ENCODE measurements around the gene APBA2. TPM values are rescaled to one million over a fixed set of nuclear protein-coding genes. Genes with fewer than 3 reads are reported as not detected.
A peak's percentile ranks its signal among the peaks of the same experiment; 100 is the strongest.

The APBA2 gene
- total and polyA plus RNA-seq, 12 donors = 0.16 to 0.85 (median 0.46) TPM

- Histone ChIP-seq H3K4me3 (no peak overlapping the region), H3K36me3 (no peaks in the 10 kb centered on the region), H3K9me3 (no peaks in the 10 kb centered on the region), H3K27me3 (peaks cover 0 to 27% (median 17%) of the 10 kb centered on the region in 7 donors), H3K27ac (no peak overlapping the region), H3K4me1 (no peaks in the 10 kb centered on the region)
- peak in 3 of 8 donors; percentile 36 to 54 (median 44) for ATAC-seq
- peak; percentile 29 to 77 (median 62) for TF ChIP-seq CTCF (IDR thresholded peaks at IDR 0.05)
- no peak for DNase-seq
- 72% methylated on average over 15 of the region's 15 CpGs for WGBS, 2 donors
- intact Hi-C loops (cut with DNase I) = no loop called here
These were observed 205.1 kb downstream of the APBA2 start for GRCh38 chr15:29090617-29091466.

- H3K9me3 ChIP-seq = no peaks in the 10 kb centered on the region
- H3K27me3 ChIP-seq = peaks cover 0 to 27% (median 17%) of the 10 kb centered on the region in 7 donors
- H3K27ac ChIP-seq = no peak overlapping the region
- no peak overlapping the region for H3K4me3 ChIP-seq
- no peaks in the 10 kb centered on the region for H3K36me3 ChIP-seq
- no peaks in the 10 kb centered on the region for H3K4me1 ChIP-seq
- intact Hi-C loops (cut with DNase I) = no loop called here
- no peak for TF ChIP-seq CTCF (IDR thresholded peaks at IDR 0.05)
- 74 to 81% methylated on average over 8 of the region's 8 CpGs for WGBS, 2 donors
- DNase-seq = no peak
- ATAC-seq = no peak
These were observed 205.9 kb downstream of the APBA2 start for GRCh38 chr15:29091666-29092065.

- peaks cover 0 to 27% (median 17%) of the 10 kb centered on the region in 7 donors for H3K27me3 ChIP-seq
- no peak for TF ChIP-seq CTCF (IDR thresholded peaks at IDR 0.05)
These were observed 206.7 kb downstream of the APBA2 start for GRCh38 chr15:29092376-29093064.

GRCh38 chr15:29093065-29093435 lies 207.3 kb downstream of the APBA2 start:
- Histone ChIP-seq H3K27ac (no peak overlapping the region), H3K4me3 (no peak overlapping the region), H3K27me3 (peaks cover 0 to 24% (median 17%) of the 10 kb centered on the region in 7 donors), H3K4me1 (no peaks in the 10 kb centered on the region), H3K9me3 (no peaks in the 10 kb centered on the region), H3K36me3 (no peaks in the 10 kb centered on the region)
- TF ChIP-seq CTCF (IDR thresholded peaks at IDR 0.05) = no peak
- ATAC-seq (no peak), DNase-seq (no peak)
- 95% methylated on average over 17 of the region's 17 CpGs for WGBS, 2 donors
- intact Hi-C loops (cut with DNase I) = no loop called here

More at GRCh38 chr15:29092376-29093064, 206.7 kb downstream of the APBA2 start:
- Histone ChIP-seq H3K27ac (no peak overlapping the region), H3K9me3 (no peaks in the 10 kb centered on the region), H3K4me3 (no peak overlapping the region), H3K36me3 (no peaks in the 10 kb centered on the region), H3K4me1 (no peaks in the 10 kb centered on the region)
- DNase-seq (no peak), ATAC-seq (no peak)
- intact Hi-C loops (cut with DNase I) = no loop called here
- WGBS, 2 donors = 89 to 93% methylated on average over 14 of the region's 14 CpGs

All from heart right ventricle (tissue), 16 donors.